NCI-H82 treated with DMSO at 0.1 percent for 48 hours (cell line): ENCODE data around the gene ATXN1.
"Not testable (repeated sequence)": the region's sequence is repeated elsewhere in the genome, so short reads cannot be mapped to it uniquely, and the experiment has no call there.

Experiments used
- DNase-seq: peaks from one replicate; lab custom pipeline; 2025; ENCODE audit not compliant: unreplicated experiment; lab: John Stamatoyannopoulos, UW

ATXN1 gene

DNA sequence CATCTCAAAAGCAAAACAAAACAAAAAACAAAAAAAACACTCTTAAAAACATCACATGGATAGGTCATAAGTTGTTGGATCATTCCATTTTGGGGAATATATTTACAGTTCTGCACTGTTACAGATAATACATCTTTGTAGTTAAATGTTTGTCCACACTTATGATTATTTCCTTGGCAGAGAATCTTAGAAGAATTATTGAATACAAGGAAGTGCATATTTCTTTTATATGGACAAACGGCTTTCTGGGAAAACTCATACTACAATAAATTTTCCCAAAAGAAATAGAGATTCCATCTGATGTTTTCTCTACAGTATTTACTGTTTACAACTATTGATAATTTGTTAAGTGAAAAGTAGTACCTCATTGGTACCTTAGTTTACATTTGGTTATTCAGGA is 489.1 kb downstream of the ATXN1 start:
- DNase-seq: no peak

GRCh38 chr6:16271428-16271827 is 489.8 kb downstream of the ATXN1 start:
- no peak for DNase-seq

- DNase-seq: peak; percentile 20
Measured at GRCh38 chr6:16270178-16270794, 491.0 kb downstream of the ATXN1 start.

DNA sequence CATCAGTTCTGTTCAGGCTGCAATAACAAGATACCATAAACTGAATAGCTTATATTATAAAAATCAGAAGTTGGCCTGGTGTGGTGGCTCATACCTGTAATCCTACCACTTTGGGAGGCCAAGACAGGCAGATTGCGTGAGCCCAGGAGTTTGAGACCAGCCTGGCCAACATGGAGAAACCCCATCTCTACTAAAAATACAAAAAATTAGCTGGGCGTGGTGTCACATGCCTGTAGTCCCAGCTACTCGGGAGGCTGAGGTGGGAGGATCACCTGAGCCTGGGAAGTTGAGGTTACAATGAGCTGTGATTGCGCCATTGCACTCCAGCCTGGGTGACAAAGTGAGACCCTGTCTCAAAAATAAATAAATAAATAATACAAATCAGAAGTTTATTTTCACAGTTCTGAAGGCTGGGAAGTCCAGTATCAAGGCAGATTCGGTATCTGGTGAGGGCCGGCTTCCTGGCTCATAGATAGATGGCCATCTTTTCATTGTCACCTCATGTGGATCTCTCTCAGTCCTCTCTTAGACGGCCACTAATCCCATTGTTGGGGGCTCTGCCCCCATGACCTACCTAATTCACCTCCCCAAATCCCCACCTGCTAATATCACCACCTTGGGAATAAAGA is 491.7 kb downstream of the ATXN1 start:
- not testable (repeated sequence) for DNase-seq

- DNase-seq: no peak
Measured at GRCh38 chr6:16267428-16268263, 493.6 kb downstream of the ATXN1 start.

- DNase-seq: no peak
Measured at GRCh38 chr6:16265351-16266341, 495.6 kb downstream of the ATXN1 start.

GRCh38 chr6:16264785-16265184 is 496.5 kb downstream of the ATXN1 start:
- DNase-seq: no peak

DNA sequence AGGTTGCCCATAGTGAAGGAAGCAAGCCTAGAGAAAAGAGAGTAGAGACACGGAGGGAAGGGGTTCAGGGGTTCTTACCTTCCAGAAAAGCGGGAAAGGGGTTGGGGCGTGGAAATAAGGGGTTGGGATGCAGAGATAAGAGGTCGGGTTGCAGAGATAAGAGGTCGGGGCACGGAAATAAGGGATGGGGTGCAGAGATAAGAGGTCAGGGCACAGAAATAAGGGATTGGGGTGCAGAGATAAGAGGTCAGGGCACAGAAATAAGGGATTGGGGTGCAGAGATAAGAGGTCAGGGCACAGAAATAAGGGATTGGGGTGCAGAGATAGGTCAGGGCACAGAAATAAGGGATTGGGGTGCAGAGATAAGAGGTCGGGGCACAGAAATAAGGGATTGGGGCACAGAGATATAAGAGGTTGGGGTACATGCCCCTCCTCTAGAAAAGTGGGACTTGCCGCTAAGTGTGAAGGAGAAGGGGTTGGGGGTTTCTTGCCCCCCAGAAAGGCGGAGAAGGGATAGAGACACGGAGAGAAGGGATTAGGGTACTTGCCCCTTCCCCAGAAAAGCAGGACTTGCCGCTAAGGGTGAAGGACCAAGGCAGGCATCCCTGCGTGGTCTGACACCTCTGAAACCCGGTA is 497.7 kb downstream of the ATXN1 start:
- not testable (repeated sequence) for DNase-seq

DNA sequence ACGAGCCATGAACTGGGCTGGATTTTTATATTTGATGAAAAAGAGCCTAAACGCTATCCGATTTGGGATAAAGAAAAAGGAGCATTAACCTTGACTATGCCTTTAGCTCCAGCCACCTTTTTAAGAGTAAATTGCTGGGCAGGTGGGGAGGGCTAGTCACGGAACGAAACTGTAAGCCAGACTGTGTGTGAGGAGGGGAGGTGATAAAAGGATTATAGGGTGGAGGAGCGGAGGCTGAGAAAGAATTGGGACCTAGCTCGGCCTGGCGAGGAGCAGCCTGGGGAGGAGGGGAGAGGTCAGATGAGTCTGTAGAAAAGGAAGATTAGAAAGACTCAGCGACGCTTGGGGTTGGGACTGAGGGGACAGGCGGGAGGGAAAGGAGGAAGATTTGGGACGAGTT is 498.5 kb downstream of the ATXN1 start:
- peak; percentile 40 for DNase-seq

- not testable (repeated sequence) for DNase-seq
Measured at GRCh38 chr6:16260602-16261001, 500.7 kb downstream of the ATXN1 start.

DNA sequence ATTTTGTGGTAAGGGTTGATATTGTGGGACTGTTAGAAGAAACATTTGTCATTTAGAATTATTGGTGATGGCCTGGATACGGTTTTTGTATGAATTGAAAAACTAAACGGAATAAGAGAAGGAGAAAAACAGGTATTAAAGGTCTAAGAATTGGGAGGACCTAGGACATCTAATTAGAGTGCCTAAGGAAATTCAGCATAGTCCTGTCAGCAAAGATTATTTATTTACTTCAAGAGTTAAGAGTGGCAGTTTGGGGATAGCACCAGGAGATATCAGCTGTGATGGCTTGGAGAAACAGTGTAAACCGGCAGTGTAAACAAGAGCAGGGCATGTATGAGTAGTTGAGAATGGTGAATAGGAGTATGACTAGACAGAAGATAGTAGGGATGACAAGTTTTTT is 501.7 kb downstream of the ATXN1 start:
- DNase-seq: not testable (repeated sequence)

- no peak for DNase-seq
Measured at GRCh38 chr6:16258709-16259075, 502.6 kb downstream of the ATXN1 start.

DNA sequence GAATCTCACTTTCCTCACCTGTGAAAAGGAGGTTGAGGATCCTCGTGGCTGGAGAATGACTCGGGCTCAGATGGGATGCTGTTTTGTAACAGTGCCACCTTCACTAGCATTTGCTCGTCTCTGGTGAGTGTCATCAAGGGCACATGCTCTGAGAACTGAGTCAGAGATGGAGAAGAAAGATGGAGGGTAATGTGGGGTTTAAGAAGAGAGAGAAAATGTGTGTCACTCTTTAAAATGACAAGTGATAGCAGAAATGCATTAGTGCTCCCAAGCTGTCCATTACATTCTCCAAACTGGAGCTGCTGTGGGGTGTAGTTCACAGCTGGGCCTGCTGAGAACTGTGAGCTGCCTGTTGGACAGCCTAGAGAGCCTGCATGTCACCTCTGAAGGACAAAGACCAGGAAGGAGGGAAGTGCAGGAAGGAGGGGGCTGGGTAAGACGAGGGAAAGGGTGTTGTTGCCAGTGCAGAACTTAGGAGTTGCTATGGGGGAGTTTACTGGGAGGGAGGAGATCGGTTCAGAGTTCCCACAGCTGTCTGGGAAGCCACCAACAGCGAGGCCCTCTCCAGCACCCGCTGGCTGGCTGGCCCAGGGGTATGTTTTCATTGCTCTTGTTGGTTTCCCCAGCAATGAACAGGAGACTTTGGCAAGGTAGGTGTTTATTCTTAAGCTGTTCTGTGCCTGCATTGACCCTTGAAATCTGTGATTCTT is 503.1 kb downstream of the ATXN1 start:
- no peak for DNase-seq

GRCh38 chr6:16256781-16257180 is 504.5 kb downstream of the ATXN1 start:
- peak; percentile 94 for DNase-seq

DNA sequence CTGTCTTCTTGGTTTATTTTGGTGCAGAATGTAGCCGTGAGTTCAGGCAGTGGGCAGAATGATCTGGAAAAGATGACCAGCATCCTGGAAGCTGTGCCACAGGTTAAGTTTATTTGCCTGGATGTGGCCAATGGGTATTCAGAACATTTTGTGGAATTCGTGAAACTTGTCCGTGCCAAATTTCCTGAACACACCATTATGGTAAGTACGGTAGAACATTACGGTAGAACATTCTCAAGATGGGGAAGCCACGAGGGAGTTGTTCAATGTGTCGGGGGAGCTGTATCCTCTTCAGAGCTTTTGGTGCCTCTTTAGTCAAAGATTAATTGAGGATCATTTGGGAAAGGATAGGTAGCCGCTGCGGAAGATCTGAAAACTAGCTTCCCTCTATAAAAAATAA is 506.7 kb downstream of the ATXN1 start:
- no peak for DNase-seq

- no peak for DNase-seq
Measured at GRCh38 chr6:16253399-16254144, 507.7 kb downstream of the ATXN1 start.

DNA sequence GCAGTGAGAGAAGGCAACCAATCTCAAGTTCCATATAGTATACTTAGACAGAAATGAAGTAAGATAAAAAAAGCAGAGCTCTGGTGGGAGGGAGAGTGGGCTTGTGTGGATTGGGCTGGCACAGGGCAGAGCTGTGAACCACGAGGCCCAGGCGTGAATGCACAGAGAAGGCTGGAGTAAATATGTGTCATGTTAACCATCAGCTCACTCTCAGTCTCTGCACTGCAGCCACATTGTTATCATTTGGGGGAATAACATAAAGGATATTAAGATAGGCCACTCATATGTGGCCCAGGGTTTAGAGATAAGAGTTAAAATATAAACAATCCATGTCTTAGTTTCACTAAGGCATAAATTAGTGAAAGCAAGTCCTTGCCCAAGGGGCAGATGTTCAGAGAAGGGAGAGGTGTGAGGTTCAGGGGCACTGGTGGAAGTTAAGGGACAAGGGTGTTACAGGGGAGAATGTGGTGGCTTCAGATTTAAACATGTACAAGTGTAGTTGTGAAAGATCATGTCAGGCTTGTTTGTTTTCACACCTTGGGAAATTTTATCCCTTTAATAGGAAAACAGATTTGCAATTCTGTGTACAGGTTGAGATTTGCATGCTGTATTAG is 508.5 kb downstream of the ATXN1 start:
- DNase-seq: no peak

GRCh38 chr6:16251706-16252105 is 509.6 kb downstream of the ATXN1 start:
- DNase-seq: no peak

DNA sequence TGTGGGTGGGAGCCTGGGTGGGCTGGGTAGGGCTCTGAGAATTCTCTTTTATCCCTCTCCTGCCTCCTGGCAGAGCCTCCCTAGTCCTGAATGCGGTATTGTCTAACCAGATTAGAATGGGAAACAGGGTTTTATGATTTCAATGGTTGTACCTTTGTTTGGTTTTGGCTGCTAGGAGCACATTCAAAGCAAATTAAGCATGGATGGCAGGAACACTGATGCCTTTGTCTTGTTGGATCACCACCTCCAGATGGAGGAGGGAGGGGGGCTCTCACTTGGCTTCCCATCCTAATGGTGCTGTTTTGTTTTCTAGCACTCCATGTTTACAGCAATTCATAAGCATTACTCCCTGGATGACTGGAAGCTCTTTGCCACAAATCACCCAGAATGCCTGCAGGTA is 511.3 kb downstream of the ATXN1 start:
- DNase-seq: no peak
